GM12801 (cell line): ENCODE measurements around the gene CLEC4E.

Experiments used
- CTCF ChIP-seq: IDR thresholded peaks from one replicate; pipeline ENCODE4 v1.5.1; 2011; ENCODE audit warnings: control low read depth; ENCODE audit not compliant: insufficient read length; ENCODE audit errors: extremely low read depth

The CLEC4E gene

GRCh38 chr12:8519171-8519570 lies 21.5 kb downstream of the CLEC4E start:
- no peak for TF ChIP-seq CTCF

GRCh38 chr12:8517971-8518370 lies 22.7 kb downstream of the CLEC4E start:
- TF ChIP-seq CTCF, result no peak

- TF ChIP-seq CTCF, result no peak
These were observed 27.4 kb downstream of the CLEC4E start, which contains the start of gene CLEC4D for GRCh38 chr12:8513256-8513655. Gene CLEC4D (plus strand): TSS chr12:8513503. CDS start chr12:8513733, 230 bp downstream.

- TF ChIP-seq CTCF, result no peak
These were observed 31.5 kb downstream of the CLEC4E start for GRCh38 chr12:8508910-8509841.

GRCh38 chr12:8508223-8508622 lies 32.5 kb downstream of the CLEC4E start:
- TF ChIP-seq CTCF, result no peak

- TF ChIP-seq CTCF, result no peak
These were observed 33.1 kb downstream of the CLEC4E start for GRCh38 chr12:8507596-8507995.

GRCh38 chr12:8504351-8504750 lies 36.4 kb downstream of the CLEC4E start:
- TF ChIP-seq CTCF, result no peak
